ENCODE measurements around the gene FZR1.

DNA sequence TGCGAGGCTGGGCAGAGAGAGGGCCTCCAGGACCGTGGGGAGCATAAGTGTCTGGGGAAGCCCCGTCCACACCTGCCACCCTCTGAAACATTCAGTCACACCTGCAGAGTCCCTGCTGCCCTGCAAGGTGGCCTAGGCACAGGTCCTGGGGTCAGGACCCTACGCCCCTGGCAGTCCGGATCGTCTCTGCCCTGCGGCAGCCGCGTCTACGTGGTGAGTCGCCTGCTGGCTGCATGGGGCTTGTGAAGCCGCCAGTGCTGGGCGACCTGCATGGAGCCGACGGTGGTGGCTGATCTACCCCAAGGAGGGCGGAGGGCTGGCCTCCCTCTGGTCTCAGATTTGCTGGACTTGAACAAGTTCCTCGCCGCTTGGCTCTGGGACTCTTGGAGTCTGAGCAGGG lies 13.0 kb downstream of the FZR1 start:
- TF ChIP-seq ELF1 (tag; IDR thresholded peaks at IDR 0.05) = no peak
- no peak for TF ChIP-seq NCOA1 (IDR thresholded peaks at IDR 0.05; ENCODE audit: low read depth)
